ENCODE data around the gene HACE1.

Gene HACE1

GRCh38 chr6:104683809-104684208 lies 175.9 kb downstream of the HACE1 start:
- DNase-seq, result no peak

GRCh38 chr6:104682722-104683643 lies 176.7 kb downstream of the HACE1 start:
- peak; percentile 74 for DNase-seq

DNA sequence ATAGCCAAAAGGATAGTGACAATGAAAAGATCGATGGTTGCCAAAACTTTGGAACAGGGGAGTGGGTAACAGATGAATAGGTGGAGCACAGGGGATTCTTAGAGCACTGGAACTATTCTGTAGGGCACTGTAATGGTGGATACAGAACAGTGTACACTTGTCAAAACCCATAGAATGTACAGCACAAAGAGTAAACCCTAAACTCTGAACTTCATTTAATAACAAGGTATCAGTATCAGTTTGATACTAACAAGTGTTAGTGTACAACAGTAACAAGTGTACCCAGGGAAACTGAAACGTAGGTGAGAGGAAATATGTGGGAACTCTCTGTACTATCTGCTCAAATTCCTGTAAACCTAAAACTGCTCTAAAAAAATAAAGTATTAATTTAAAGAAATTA lies 179.2 kb downstream of the HACE1 start:
- no peak for DNase-seq

DNA sequence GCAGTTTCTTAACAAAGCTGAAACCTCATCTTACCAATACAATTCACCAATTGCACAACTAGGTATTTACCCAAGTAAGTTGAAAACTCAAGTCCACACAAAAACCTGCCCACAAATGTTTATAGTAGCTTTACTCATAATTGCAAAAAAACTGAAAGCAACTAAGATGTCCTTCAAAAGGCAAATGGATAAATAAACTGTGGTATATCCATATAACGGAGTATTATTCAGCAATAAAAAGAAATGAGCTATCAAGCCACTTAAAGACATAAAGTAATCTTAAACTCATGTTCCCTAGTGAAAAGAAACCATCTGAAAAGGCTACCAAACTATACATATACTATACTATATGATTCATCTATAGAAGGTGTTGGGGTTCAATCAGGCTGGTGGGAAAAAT lies 179.7 kb downstream of the HACE1 start:
- no peak for DNase-seq

Measured in stimulated activated CD4-positive, alpha-beta T cell treated with anti-CD3 and anti-CD28 coated beads, Interleukin-4, amount 100 ng/mL, for 24 hours (primary cell).